Activated naive CD4-positive, alpha-beta T cell (primary cell): Measurements from ENCODE around the gene ABT1.
"Not testable (repeated sequence)": the region's sequence is repeated elsewhere in the genome, so short reads cannot be mapped to it uniquely, and the experiment has no call there.

ENCODE experiments used
- DNase-seq, 4 experiments: peaks; one replicate each; lab custom pipeline; 2025; lab: John Stamatoyannopoulos, UW

ABT1 gene

DNA sequence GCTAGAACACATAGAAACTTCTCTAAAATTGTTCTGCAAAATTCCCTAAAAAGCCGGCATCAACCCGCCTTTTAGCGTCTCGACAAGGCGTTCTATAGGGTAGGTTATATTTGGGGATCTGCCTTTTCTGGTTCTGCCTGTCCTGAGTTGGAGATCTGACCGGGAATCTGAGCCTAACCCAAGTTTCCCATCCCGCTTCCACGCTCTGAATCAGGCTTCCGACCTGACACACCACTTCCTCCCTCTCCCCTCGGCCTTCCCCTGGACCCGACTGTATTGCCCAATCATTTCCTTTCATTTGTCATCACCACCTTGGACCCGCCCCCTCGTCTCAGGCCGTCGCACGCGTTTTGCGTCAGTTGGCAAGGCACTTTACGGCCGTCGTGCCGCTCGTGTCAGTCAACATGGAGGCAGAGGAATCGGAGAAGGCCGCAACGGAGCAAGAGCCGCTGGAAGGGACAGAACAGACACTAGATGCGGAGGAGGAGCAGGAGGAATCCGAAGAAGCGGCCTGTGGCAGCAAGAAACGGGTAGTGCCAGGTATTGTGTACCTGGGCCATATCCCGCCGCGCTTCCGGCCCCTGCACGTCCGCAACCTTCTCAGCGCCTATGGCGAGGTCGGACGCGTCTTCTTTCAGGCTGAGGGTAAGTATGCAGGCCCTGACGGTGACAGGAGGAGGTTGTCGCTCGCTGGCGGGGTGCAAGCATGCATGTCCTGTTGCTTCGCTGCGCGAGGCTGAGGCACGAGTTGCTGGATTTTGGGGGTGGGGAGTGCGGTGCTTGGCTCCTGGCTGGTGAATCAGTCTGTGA, at the start of gene ABT1:
TSS of gene ABT1 (plus strand) at position 375 of the 810 bp plus-strand sequence. CDS start at position 405, 30 bp downstream.
- peak; percentile 89 to 93 (median 92) for DNase-seq

DNA sequence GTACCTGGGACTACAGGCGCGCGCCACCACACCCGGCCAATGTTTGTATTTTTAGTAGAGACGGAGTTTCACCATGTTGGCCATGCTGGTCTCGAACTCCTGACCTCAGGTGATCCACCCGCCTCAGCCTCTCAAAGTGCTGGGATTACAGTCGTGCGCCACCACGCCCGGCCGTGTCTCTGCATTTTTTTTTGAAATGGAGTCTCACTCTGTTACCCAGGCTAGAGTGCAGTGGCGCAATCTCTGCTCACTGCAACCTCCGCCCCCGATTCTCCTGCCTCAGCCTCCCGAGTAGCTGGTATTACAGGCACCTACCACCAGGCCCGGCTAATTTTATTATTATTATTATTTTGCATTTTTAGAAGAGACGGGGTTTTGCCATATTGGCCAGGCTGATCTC, 49.4 kb upstream of the ABT1 start:
- not testable (repeated sequence) for DNase-seq

- DNase-seq: peak in 2 of 4 experiments; percentile 13 to 18
Measured at GRCh38 chr6:26550250-26550993, 46.3 kb upstream of the ABT1 start.

- DNase-seq: no peak
Measured at GRCh38 chr6:26552205-26552604, 44.5 kb upstream of the ABT1 start.

- DNase-seq: no peak
Measured at GRCh38 chr6:26552640-26553188, 44.0 kb upstream of the ABT1 start.

GRCh38 chr6:26553264-26553634, 43.5 kb upstream of the ABT1 start:
- peak; percentile 38 to 71 (median 64) for DNase-seq

GRCh38 chr6:26553635-26554446, 42.9 kb upstream of the ABT1 start:
- DNase-seq: peak; percentile 47 to 69 (median 62)

DNA sequence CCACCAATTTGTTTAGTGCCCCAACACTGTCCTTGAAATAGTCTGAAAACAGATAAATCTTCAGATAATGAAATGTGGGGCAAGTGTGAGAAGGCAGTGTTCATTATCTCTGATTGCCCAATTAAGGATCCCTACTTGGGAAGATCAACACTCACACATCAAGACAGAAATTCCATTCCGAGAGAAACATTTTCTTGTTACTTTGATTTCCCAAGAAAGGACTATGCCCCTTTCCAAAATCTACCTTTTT, 42.4 kb upstream of the ABT1 start:
- no peak for DNase-seq

DNA sequence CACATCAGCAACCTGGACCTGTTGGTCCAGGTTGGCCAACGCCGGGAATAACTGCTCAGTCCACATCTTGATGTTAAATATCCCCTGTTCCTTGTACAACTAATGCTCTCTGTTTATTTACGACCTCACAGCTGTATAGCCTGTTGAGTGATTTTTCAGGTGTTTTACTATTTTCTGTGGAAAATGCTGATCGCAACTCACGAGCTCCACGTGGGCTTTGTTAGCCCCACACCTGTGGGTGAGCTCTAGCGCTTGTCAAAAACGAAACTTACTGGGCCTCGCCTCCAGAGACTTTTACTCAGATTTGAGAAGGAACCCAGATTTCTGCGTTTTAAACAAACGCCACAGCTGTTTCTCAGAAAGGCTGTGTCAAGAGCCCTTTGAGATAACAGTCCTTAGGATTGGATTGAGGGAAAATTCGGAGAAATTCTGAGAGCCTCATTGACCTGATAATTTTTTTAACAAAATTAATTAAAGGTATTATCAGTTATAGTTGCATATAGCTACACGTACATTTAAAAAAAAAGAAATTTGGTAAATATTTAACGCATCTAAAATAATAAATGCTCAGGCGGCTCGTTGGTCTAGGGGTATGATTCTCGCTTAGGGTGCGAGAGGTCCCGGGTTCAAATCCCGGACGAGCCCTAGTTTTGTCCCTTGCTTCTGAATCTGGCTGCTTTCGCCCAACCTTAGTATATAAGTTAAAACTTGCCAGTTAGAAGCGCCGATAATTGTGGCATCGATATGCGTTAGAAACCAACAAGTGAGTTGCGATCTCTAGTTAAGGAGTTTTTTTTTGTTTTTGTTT, 41.9 kb upstream of the ABT1 start:
- peak; percentile 12 to 38 (median 20) for DNase-seq

GRCh38 chr6:26555505-26556262, 41.1 kb upstream of the ABT1 start:
- DNase-seq: no peak

GRCh38 chr6:26556263-26557070, 40.3 kb upstream of the ABT1 start:
- no peak for DNase-seq

GRCh38 chr6:26561533-26562466, 35.0 kb upstream of the ABT1 start:
- DNase-seq: no peak

DNA sequence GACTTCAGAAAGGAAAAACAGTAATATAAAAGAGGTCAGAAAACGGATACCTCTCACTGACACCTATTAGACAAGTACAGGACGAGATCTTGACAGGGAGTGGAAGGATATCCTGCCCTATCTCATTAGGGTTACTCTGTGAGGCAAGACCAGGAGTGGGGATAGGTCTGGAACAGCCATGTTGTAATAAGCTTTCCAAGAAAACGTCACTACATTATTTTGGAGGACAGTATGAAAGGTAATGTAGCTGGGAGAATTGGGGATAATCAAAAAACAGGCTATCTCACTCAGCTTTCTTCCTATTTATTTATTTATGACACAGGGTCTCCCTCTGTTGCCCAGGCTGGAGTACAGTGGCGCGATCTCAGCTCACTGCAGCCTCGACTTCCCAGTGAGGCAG, 33.3 kb upstream of the ABT1 start:
- no peak for DNase-seq

DNA sequence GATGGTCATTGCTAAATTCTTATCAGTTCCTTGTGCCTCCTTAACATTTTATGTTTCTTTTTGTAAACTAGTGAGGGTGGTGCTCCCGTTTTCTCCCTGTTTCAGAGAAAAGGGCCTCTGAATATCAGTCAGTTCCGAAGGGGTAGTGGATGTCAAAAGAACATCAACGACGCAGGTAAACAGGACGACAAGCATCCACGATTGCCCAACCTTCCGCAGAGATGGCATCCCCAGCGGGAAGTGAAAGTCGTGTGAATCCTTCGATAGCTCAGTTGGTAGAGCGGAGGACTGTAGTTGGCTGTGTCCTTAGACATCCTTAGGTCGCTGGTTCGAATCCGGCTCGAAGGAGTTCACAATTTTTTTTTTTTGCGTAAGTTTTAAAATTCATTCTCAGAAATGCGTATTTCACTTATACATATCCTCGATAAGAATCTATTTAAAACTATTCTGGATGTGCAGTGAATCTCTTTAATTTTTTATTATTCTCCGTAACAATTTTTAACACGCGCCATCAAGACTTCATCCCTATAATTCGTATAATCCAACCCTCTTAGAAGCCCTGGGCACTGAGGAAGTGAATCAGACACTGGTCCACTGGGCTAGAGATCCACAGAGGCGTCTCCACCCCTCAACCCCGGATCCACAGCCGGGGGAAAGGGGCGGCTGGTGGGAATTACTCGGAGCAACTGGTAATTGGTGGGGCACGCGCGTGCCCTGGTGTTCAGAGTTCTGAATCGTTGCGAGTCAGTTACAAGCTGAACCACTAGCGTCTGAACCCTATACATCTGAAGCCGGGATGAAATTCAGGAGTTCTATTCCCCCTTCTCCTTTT, 27.9 kb upstream of the ABT1 start:
- DNase-seq: peak; percentile 99 to 100 (median 100)

- DNase-seq: no peak
Measured at GRCh38 chr6:26569433-26569764, 27.4 kb upstream of the ABT1 start.

- DNase-seq: peak in 1 of 4 experiments; percentile 10
Measured at GRCh38 chr6:26570027-26570809, 26.5 kb upstream of the ABT1 start.
